SK-N-SH (cell line): ENCODE measurements around the gene CYTL1.

Experiments
- CHD2 ChIP-seq: fragments of 150-350 bp; IDR thresholded peaks from 2 replicates; pipeline ENCODE4 v1.6.1; 2018; ENCODE audit warnings: low read length; ENCODE audit not compliant: partially characterized antibody
- CTCF ChIP-seq: fragments of 200-600 bp; sonication (generic); IDR thresholded peaks from 2 replicates; pipeline ENCODE4 v1.6.1; 2017; ENCODE audit warnings: antibody characterized with exemption, mild to moderate bottlenecking, moderate library complexity
- GABPA ChIP-seq: IDR thresholded peaks from 2 replicates; pipeline ENCODE4 v1.4.0; 2012; ENCODE audit warnings: low read depth, mild to moderate bottlenecking
- JUND ChIP-seq: IDR thresholded peaks from 2 replicates; pipeline ENCODE4 v1.4.0; 2012
- NRF1 ChIP-seq: IDR thresholded peaks from 2 replicates; pipeline ENCODE4 v1.6.1; 2012; ENCODE audit warnings: low read depth, mild to moderate bottlenecking, low read length
- POLR2AphosphoS5 ChIP-seq: IDR thresholded peaks from 2 replicates; pipeline ENCODE4 v1.6.1; 2012; ENCODE audit warnings: low read depth, low read length
- RCOR1 ChIP-seq: fragments of 150-350 bp; IDR thresholded peaks from 2 replicates; pipeline ENCODE4 v1.6.1; 2017; ENCODE audit warnings: antibody characterized with exemption, low read length
- TEAD4 ChIP-seq: IDR thresholded peaks from 2 replicates; pipeline ENCODE4 v1.4.0; 2012; ENCODE audit warnings: mild to moderate bottlenecking, borderline replicate concordance; ENCODE audit not compliant: insufficient read depth

- no peak for TF ChIP-seq CTCF
- no peak for TF ChIP-seq POLR2AphosphoS5
- TF ChIP-seq RCOR1 = no peak
- no peak for TF ChIP-seq NRF1
- no peak for TF ChIP-seq GABPA
- TF ChIP-seq CHD2 = no peak
- no peak for TF ChIP-seq JUND
- no peak for TF ChIP-seq TEAD4
Measured at GRCh38 chr4:5028480-5028879, 9.2 kb upstream of the CYTL1 start.
